Fibroblast of the aortic adventitia (primary cell): ENCODE data around the gene CEACAM18. TPM values are rescaled to one million over a fixed set of nuclear protein-coding genes. Genes with fewer than 3 reads are reported as not detected.
"Not testable (repeated sequence)": the region's sequence is repeated elsewhere in the genome, so short reads cannot be mapped to it uniquely, and the experiment has no call there.

Experiments
- DNase-seq: peaks from one replicate; pipeline ENCODE4 v3.0.0-alpha.2; 2010; ENCODE audit warnings: low read depth
- H3K4me3 ChIP-seq: 2 replicates; pipeline ENCODE4 v1.5.1; 2011; ENCODE audit warnings: low read depth, mild to moderate bottlenecking, control low read depth, low read length, moderate library complexity
- CTCF ChIP-seq: IDR thresholded peaks from 2 replicates; pipeline ENCODE4 v1.5.1; 2011; ENCODE audit warnings: mild to moderate bottlenecking, low read length, control low read depth, inconsistent platforms; ENCODE audit not compliant: insufficient read depth
- total RNA-seq: library from RNA; depleted of rRNA; stranded (reverse); fragments of >200 nt; gene quantifications from 2 replicates; pipeline ENCODE4 v1.2.3, GENCODE V29; 2012; ENCODE audit warnings: low replicate concordance

The CEACAM18 gene
- total RNA-seq, 1 donor, result not detected

GRCh38 chr19:51491586-51491985 lies 13.2 kb downstream of the CEACAM18 start:
- no peak for DNase-seq
- TF ChIP-seq CTCF, result no peak

GRCh38 chr19:51493776-51494175 lies 15.4 kb downstream of the CEACAM18 start:
- no peak overlapping the region for H3K4me3 ChIP-seq
- no peak for DNase-seq
- TF ChIP-seq CTCF, result no peak

More at GRCh38 chr19:51491586-51491985, 13.2 kb downstream of the CEACAM18 start:
- no peak overlapping the region for H3K4me3 ChIP-seq

- DNase-seq, result no peak
- H3K4me3 ChIP-seq, result no peak overlapping the region
- TF ChIP-seq CTCF, result no peak
Measured at GRCh38 chr19:51497666-51498065, 19.3 kb downstream of the CEACAM18 start.

- H3K4me3 ChIP-seq, DNase-seq: not testable (repeated sequence)
Measured at GRCh38 chr19:51500931-51501330, 22.6 kb downstream of the CEACAM18 start.

- DNase-seq, result no peak
- H3K4me3 ChIP-seq, result no peak within 1 kb of the TSS
- TF ChIP-seq CTCF, result no peak
Measured at GRCh38 chr19:51501594-51502263, 23.4 kb downstream of the CEACAM18 start, which contains the start of gene SIGLEC12. TSS of gene SIGLEC12 (minus strand) at chr19:51501800. CDS start at chr19:51501733, 67 bp downstream.

GRCh38 chr19:51503286-51503817 lies 25.0 kb downstream of the CEACAM18 start:
- H3K4me3 ChIP-seq, result no peak overlapping the region
- no peak for DNase-seq
- TF ChIP-seq CTCF, result no peak

GRCh38 chr19:51503896-51504295 lies 25.6 kb downstream of the CEACAM18 start:
- DNase-seq, result no peak
- H3K4me3 ChIP-seq, result no peak overlapping the region
- no peak for TF ChIP-seq CTCF
